Measurements from ENCODE around the gene SCN3A. TPM values are rescaled to one million over a fixed set of nuclear protein-coding genes. Genes with fewer than 3 reads are reported as not detected.

Gene SCN3A
- polyA plus RNA-seq = under 1 TPM; 0.10 to 0.56 (median 0.21) TPM

GRCh38 chr2:165203689-165204559 lies at the start of gene SCN3A:
Gene SCN3A, minus strand, starts transcription at chr2:165204050. Its CDS starts 27,656 bp downstream, at chr2:165176394.
- H3K27ac ChIP-seq (ENCODE audit: low read depth, low read length) = no peak within 1 kb of the TSS
- WGBS, 3 donors = 19 to 25% (median 24%) methylated on average over 8 of the region's 8 CpGs

- no peak overlapping the region for H3K27ac ChIP-seq (ENCODE audit: low read depth, low read length)
These were observed 49.3 kb upstream of the SCN3A start for GRCh38 chr2:165253178-165253577.

GRCh38 chr2:165251366-165251765 lies 47.5 kb upstream of the SCN3A start:
- WGBS, 3 donors = 65 to 80% (median 70%) methylated on average over 4 of the region's 4 CpGs
- no peak overlapping the region for H3K27ac ChIP-seq (ENCODE audit: low read depth, low read length)

GRCh38 chr2:165248238-165248637 lies 44.4 kb upstream of the SCN3A start:
- WGBS, 3 donors = 61 to 75% (median 69%) methylated on average over 2 of the region's 2 CpGs
- H3K27ac ChIP-seq (ENCODE audit: low read depth, low read length) = no peak overlapping the region

- 38 to 42% (median 38%) methylated on average over 5 of the region's 5 CpGs for WGBS, 3 donors
These were observed 41.4 kb upstream of the SCN3A start for GRCh38 chr2:165245081-165245793.

GRCh38 chr2:165240916-165241315 lies 37.1 kb upstream of the SCN3A start:
- no peak overlapping the region for H3K27ac ChIP-seq (ENCODE audit: low read depth, low read length)
- WGBS, 3 donors = 81 to 85% (median 85%) methylated on average over 2 of the region's 2 CpGs

More at GRCh38 chr2:165245081-165245793, 41.4 kb upstream of the SCN3A start:
- H3K27ac ChIP-seq (ENCODE audit: low read depth, low read length) = no peak overlapping the region

GRCh38 chr2:165239856-165240515 lies 36.1 kb upstream of the SCN3A start:
- no peak overlapping the region for H3K27ac ChIP-seq (ENCODE audit: low read depth, low read length)
- 54 to 62% (median 60%) methylated on average over 4 of the region's 4 CpGs for WGBS, 3 donors

- H3K27ac ChIP-seq (ENCODE audit: low read depth, low read length) = no peak within 1 kb of the TSS
- 20 to 29% (median 24%) methylated on average over 3 of the region's 3 CpGs for WGBS, 3 donors
These were observed 35.4 kb upstream of the SCN3A start, which contains the start of gene SCN2A for GRCh38 chr2:165239230-165239629. Gene SCN2A, plus strand, starts transcription at chr2:165239414. Its CDS starts 56,410 bp downstream, at chr2:165295824.

GRCh38 chr2:165238295-165238694 lies 34.4 kb upstream of the SCN3A start:
- 5 to 12% (median 6%) methylated on average over 3 of the region's 3 CpGs for WGBS, 3 donors

GRCh38 chr2:165237056-165237455 lies 33.2 kb upstream of the SCN3A start:
- no peak overlapping the region for H3K27ac ChIP-seq (ENCODE audit: low read depth, low read length)
- WGBS, 3 donors = 28 to 51% (median 35%) methylated on average over 2 of the region's 2 CpGs

More at GRCh38 chr2:165238295-165238694, 34.4 kb upstream of the SCN3A start:
- H3K27ac ChIP-seq (ENCODE audit: low read depth, low read length) = no peak overlapping the region

- 67 to 76% (median 67%) methylated on average over 1 of the region's 1 CpG for WGBS, 3 donors
These were observed 23.7 kb upstream of the SCN3A start for GRCh38 chr2:165227571-165227970.

GRCh38 chr2:165224941-165225340 lies 21.1 kb upstream of the SCN3A start:
- 46 to 50% (median 47%) methylated on average over 1 of the region's 1 CpG for WGBS, 3 donors

More at GRCh38 chr2:165227571-165227970, 23.7 kb upstream of the SCN3A start:
- no peak overlapping the region for H3K27ac ChIP-seq (ENCODE audit: low read depth, low read length)

GRCh38 chr2:165219481-165219880 lies 15.6 kb upstream of the SCN3A start:
- H3K27ac ChIP-seq (ENCODE audit: low read depth, low read length) = no peak overlapping the region
- WGBS, 3 donors = 73 to 81% (median 80%) methylated on average over 3 of the region's 3 CpGs

More at GRCh38 chr2:165224941-165225340, 21.1 kb upstream of the SCN3A start:
- no peak overlapping the region for H3K27ac ChIP-seq (ENCODE audit: low read depth, low read length)

- 40 to 64% (median 54%) methylated on average over 1 of the region's 1 CpG for WGBS, 3 donors
- H3K27ac ChIP-seq (ENCODE audit: low read depth, low read length) = no peak overlapping the region
These were observed 10.2 kb upstream of the SCN3A start for GRCh38 chr2:165214093-165214492.

- WGBS, 3 donors = 63 to 82% (median 69%) methylated on average over 1 of the region's 1 CpG
- no peak overlapping the region for H3K27ac ChIP-seq (ENCODE audit: low read depth, low read length)
These were observed 4.2 kb upstream of the SCN3A start for GRCh38 chr2:165208094-165208493.

- 75 to 89% (median 87%) methylated on average over 2 of the region's 2 CpGs for WGBS, 3 donors
- H3K27ac ChIP-seq (ENCODE audit: low read depth, low read length) = no peak overlapping the region
These were observed 2.0 kb upstream of the SCN3A start for GRCh38 chr2:165205865-165206264.

- 93 to 94% (median 94%) methylated on average over 1 of the region's 1 CpG for WGBS, 3 donors
- no peak overlapping the region for H3K27ac ChIP-seq (ENCODE audit: low read depth, low read length)
These were observed 1.6 kb downstream of the SCN3A start for GRCh38 chr2:165202239-165202638.

- 74 to 84% (median 80%) methylated on average over 2 of the region's 2 CpGs for WGBS, 3 donors
These were observed 5.7 kb downstream of the SCN3A start for GRCh38 chr2:165198181-165198580.

GRCh38 chr2:165197346-165197745 lies 6.5 kb downstream of the SCN3A start:
- H3K27ac ChIP-seq (ENCODE audit: low read depth, low read length) = no peak overlapping the region
- WGBS, 3 donors = 87 to 100% (median 94%) methylated on average over 1 of the region's 1 CpG

More at GRCh38 chr2:165198181-165198580, 5.7 kb downstream of the SCN3A start:
- H3K27ac ChIP-seq (ENCODE audit: low read depth, low read length) = no peak overlapping the region
